HFFc6 (cell line): ENCODE results near the gene CLCA1. TPM values are rescaled to one million over a fixed set of nuclear protein-coding genes. Genes with fewer than 3 reads are reported as not detected.
A peak's percentile ranks its signal among the peaks of the same experiment; 100 is the strongest.

Source experiments
- DNase-seq: peaks from one replicate; pipeline ENCODE4 v3.0.0-alpha.2; 2018
- H3K27ac Mint-ChIP-seq: 2 replicates; pipeline ENCODE4 v1.8.0; 2020; ENCODE audit warnings: mild to moderate bottlenecking, mixed read lengths
- H3K27me3 Mint-ChIP-seq: 2 replicates; pipeline ENCODE4 v1.8.0; 2021; ENCODE audit warnings: mild to moderate bottlenecking, moderate library complexity, mixed read lengths; ENCODE audit not compliant: insufficient read depth
- H3K36me3 Mint-ChIP-seq: 2 replicates; pipeline ENCODE4 v1.8.0; 2021; ENCODE audit warnings: low read depth, mixed read lengths
- H3K4me1 Mint-ChIP-seq: 2 replicates; pipeline ENCODE4 v1.8.0; 2020; ENCODE audit warnings: low read depth, mixed read lengths
- H3K4me3 Mint-ChIP-seq: 2 replicates; pipeline ENCODE4 v1.8.0; 2020; ENCODE audit warnings: mild to moderate bottlenecking, moderate library complexity, mixed read lengths
- H3K9me3 Mint-ChIP-seq: 2 replicates; pipeline ENCODE4 v1.8.0; 2020; ENCODE audit warnings: mild to moderate bottlenecking, mixed read lengths
- CTCF ChIP-seq: fragments of 200-600 bp; sonication (generic); IDR thresholded peaks from 2 replicates; pipeline ENCODE4 v1.5.0; 2021; ENCODE audit warnings: antibody characterized with exemption, mild to moderate bottlenecking
- total RNA-seq, 6 experiments: library from RNA; stranded (reverse); fragmentation: NEBNext Ultra II Directional; extraction: Animal tissue kit (Norgen Biotek cat#: 25700); gene quantifications; 2 replicates in 1 of 6; 3 replicates in 5 of 6; pipeline ENCODE4 v1.2.3, GENCODE V29; 2021

Gene CLCA1
- total RNA-seq, 6 experiments from 2014 or later: not detected

GRCh38 chr1:86481966-86482365 lies 13.2 kb downstream of the CLCA1 start:
- no peak for DNase-seq
- Mint-ChIP-seq H3K4me1 (peaks cover 4% of the 10 kb centered on the region), H3K36me3 (no peaks in the 10 kb centered on the region), H3K27me3 (peaks cover 1% of the 10 kb centered on the region), H3K9me3 (no peaks in the 10 kb centered on the region), H3K27ac (no peak overlapping the region), H3K4me3 (no peak overlapping the region)
- no peak for TF ChIP-seq CTCF

GRCh38 chr1:86487131-86487810 lies 18.5 kb downstream of the CLCA1 start:
- H3K36me3 Mint-ChIP-seq: no peaks in the 10 kb centered on the region
- peak; percentile 76 for DNase-seq
- H3K9me3 Mint-ChIP-seq: no peaks in the 10 kb centered on the region
- peaks cover 14% of the 10 kb centered on the region for H3K4me1 Mint-ChIP-seq
- no peak for TF ChIP-seq CTCF
- no peak overlapping the region for H3K4me3 Mint-ChIP-seq
- peaks cover 1% of the 10 kb centered on the region for H3K27me3 Mint-ChIP-seq
- peak overlapping the region; percentile 12 for H3K27ac Mint-ChIP-seq

GRCh38 chr1:86487811-86488141 lies 19.0 kb downstream of the CLCA1 start:
- TF ChIP-seq CTCF: no peak
- peaks cover 1% of the 10 kb centered on the region for H3K27me3 Mint-ChIP-seq

GRCh38 chr1:86489242-86489878 lies 20.6 kb downstream of the CLCA1 start:
- Mint-ChIP-seq H3K4me3 (no peak overlapping the region), H3K36me3 (no peaks in the 10 kb centered on the region), H3K9me3 (no peaks in the 10 kb centered on the region), H3K27ac (no peak overlapping the region), H3K4me1 (peaks cover 14% of the 10 kb centered on the region), H3K27me3 (peaks cover 8% of the 10 kb centered on the region)
- TF ChIP-seq CTCF: no peak
- DNase-seq: no peak

More at GRCh38 chr1:86487811-86488141, 19.0 kb downstream of the CLCA1 start:
- H3K27ac Mint-ChIP-seq: peak overlapping the region; percentile 12; the same call in 1 of the 2 replicates
- no peaks in the 10 kb centered on the region for H3K36me3 Mint-ChIP-seq
- DNase-seq: no peak
- peaks cover 14% of the 10 kb centered on the region for H3K4me1 Mint-ChIP-seq
- H3K9me3 Mint-ChIP-seq: no peaks in the 10 kb centered on the region
- no peak overlapping the region for H3K4me3 Mint-ChIP-seq

GRCh38 chr1:86491171-86491950 lies 22.6 kb downstream of the CLCA1 start:
- no peak overlapping the region for H3K27ac Mint-ChIP-seq
- no peaks in the 10 kb centered on the region for H3K9me3 Mint-ChIP-seq
- no peak for DNase-seq
- peaks cover 14% of the 10 kb centered on the region for H3K27me3 Mint-ChIP-seq
- no peak overlapping the region for H3K4me3 Mint-ChIP-seq
- no peak for TF ChIP-seq CTCF
- H3K36me3 Mint-ChIP-seq: no peaks in the 10 kb centered on the region
- H3K4me1 Mint-ChIP-seq: peaks cover 14% of the 10 kb centered on the region
